ENCODE measurements around the gene STING1.
"Not testable (repeated sequence)": the region's sequence is repeated elsewhere in the genome, so short reads cannot be mapped to it uniquely, and the experiment has no call there.

Gene STING1

GRCh38 chr5:139503036-139503817 is 20.7 kb upstream of the STING1 start:
- DNase-seq: not testable (repeated sequence)

- peak in 3 of 4 experiments; percentile 19 to 74 (median 70) for DNase-seq
Measured at GRCh38 chr5:139501381-139501780, 18.8 kb upstream of the STING1 start.

- DNase-seq: peak; percentile 53 to 71 (median 61)
Measured at GRCh38 chr5:139495638-139496435, 13.3 kb upstream of the STING1 start.

- no peak for DNase-seq
Measured at GRCh38 chr5:139494832-139495231, 12.3 kb upstream of the STING1 start.

- no peak for DNase-seq
Measured at GRCh38 chr5:139494256-139494655, 11.7 kb upstream of the STING1 start.

GRCh38 chr5:139492700-139493192 is 10.2 kb upstream of the STING1 start:
- DNase-seq: peak in 2 of 4 experiments; percentile 31 to 41

- peak; percentile 89 to 94 (median 94) for DNase-seq
Measured at GRCh38 chr5:139488260-139488659, 5.7 kb upstream of the STING1 start.

GRCh38 chr5:139486201-139486600 is 3.6 kb upstream of the STING1 start:
- no peak for DNase-seq

- not testable (repeated sequence) for DNase-seq
Measured at GRCh38 chr5:139482890-139483208, 291 bp upstream of the STING1 start.

- DNase-seq: peak; percentile 64 to 76 (median 72)
Measured at GRCh38 chr5:139481580-139482049, 943 bp downstream of the STING1 start.

- DNase-seq: no peak
Measured at GRCh38 chr5:139481122-139481533, 1.4 kb downstream of the STING1 start.

- not testable (repeated sequence) for DNase-seq
Measured at GRCh38 chr5:139479729-139480128, 2.8 kb downstream of the STING1 start.

- not testable (repeated sequence) for DNase-seq
Measured at GRCh38 chr5:139478657-139479423, 3.7 kb downstream of the STING1 start.

- DNase-seq: no peak
Measured at GRCh38 chr5:139475865-139476617, 6.5 kb downstream of the STING1 start.

- DNase-seq: peak in 3 of 4 experiments; percentile 32 to 55 (median 54)
Measured at GRCh38 chr5:139474890-139475791, 7.4 kb downstream of the STING1 start.

- no peak for DNase-seq
Measured at GRCh38 chr5:139473565-139473964, 9.0 kb downstream of the STING1 start.

GRCh38 chr5:139473105-139473504 is 9.5 kb downstream of the STING1 start:
- peak in 1 of 4 experiments; percentile 18 for DNase-seq

- DNase-seq: no peak
Measured at GRCh38 chr5:139472386-139473030, 10.1 kb downstream of the STING1 start.

GRCh38 chr5:139470821-139471300 is 11.7 kb downstream of the STING1 start, which contains the start of gene SMIM33:
SMIM33 (plus strand) TSS chr5:139471004; CDS start chr5:139471122, 118 bp downstream.
- DNase-seq: peak in 3 of 4 experiments; percentile 19 to 44 (median 25)

GRCh38 chr5:139468421-139468931 is 14.1 kb downstream of the STING1 start:
- DNase-seq: peak; percentile 65 to 84 (median 80)

Measured in suppressor macrophage (primary cell).